ENCODE data around the gene SUMF1. TPM values are rescaled to one million over a fixed set of nuclear protein-coding genes. Genes with fewer than 3 reads are reported as not detected.

SUMF1 gene
- polyA plus RNA-seq, 4 donors: 36.3 to 50.9 (median 45.7) TPM

DNA sequence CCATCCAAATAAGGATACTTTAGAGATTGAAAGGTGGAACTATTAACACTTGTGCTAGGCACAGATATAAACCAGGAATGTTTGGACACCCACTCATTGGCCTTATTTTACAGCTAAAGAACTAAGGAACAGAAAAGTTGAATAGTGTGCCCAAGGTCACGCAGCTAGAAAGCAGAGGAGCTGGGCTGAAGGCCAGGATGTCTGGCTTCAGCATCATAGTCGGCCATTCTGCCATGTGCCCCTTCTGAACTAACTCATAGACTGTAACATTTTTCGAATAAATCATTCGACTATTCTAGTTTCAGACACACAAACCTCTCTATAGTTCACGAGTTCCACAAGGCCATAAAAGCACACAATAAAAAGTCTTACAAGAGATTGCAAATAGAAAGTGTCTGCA lies 71.1 kb downstream of the SUMF1 start:
- no peak for DNase-seq (ENCODE audit: low read depth in 4 of 4, low spot score in 3 of 4)

GRCh38 chr3:4395448-4395847 lies 71.6 kb downstream of the SUMF1 start:
- DNase-seq (ENCODE audit: low read depth in 4 of 4, low spot score in 3 of 4): no peak

GRCh38 chr3:4394567-4394966 lies 72.5 kb downstream of the SUMF1 start:
- no peak for DNase-seq (ENCODE audit: low read depth in 4 of 4, low spot score in 3 of 4)

DNA sequence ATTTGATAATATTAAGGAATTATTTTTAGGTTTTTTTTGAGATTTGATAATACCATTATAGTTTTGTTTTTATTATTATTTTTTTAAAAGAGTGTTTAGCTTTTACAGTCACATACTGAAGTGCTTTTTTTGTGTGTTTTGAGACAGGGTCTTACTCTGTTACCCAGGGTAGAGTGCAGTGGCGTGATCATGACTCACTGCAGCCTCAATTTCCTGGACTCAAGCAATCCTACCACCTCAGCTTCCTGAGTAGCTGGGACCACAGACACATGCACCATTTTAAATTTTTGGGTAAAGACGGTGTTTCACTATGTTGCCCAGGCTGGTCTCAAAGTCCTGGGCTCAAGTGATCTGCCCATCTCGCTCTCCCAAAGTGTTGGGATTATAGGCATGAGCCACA lies 73.0 kb downstream of the SUMF1 start:
- DNase-seq (ENCODE audit: low read depth in 4 of 4, low spot score in 3 of 4): no peak

DNA sequence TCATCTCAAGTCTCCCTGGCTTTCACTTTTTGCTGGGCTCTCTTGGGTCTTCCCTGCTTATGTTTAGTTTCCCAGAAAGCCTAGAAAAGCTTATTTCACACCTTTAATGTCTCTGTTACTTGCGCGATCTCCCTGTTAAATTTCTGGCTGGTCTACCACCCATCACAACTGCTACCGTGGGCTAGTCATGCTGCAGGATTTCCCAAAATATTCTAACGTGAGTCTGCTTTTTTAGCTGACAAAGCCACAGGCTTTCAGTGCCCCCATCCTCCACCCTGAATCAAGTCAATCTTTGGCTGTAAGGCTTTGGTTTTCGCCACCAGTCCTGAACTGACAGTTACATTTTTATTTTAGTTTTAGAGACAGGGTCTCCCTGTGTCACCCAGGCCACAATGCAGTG lies 74.1 kb downstream of the SUMF1 start:
- no peak for DNase-seq (ENCODE audit: low read depth in 4 of 4, low spot score in 3 of 4)

- no peak for DNase-seq (ENCODE audit: low read depth in 4 of 4, low spot score in 3 of 4)
Measured at GRCh38 chr3:4387210-4388204, 79.6 kb downstream of the SUMF1 start.

- no peak for DNase-seq (ENCODE audit: low read depth in 4 of 4, low spot score in 3 of 4)
Measured at GRCh38 chr3:4385201-4385600, 81.9 kb downstream of the SUMF1 start.

DNA sequence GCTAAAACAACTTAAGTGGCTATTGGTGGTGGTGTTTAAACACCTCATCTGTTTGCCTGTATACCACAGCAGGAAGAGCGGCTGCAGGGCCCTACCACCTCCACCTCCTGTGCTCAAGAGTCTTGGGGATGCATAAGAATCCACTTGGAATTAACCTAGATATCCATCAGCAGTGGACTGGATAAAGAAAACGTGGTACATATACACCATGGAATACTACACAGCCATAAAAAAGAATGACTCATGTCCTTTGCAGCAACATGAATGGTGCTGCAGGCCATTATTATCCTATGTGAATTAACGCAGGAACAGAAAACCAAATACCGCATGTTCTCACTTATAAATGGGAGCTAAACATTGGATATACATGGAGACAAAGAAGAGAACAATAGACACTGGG lies 87.1 kb downstream of the SUMF1 start:
- DNase-seq (ENCODE audit: low read depth in 4 of 4, low spot score in 3 of 4): no peak

- no peak for DNase-seq (ENCODE audit: low read depth in 4 of 4, low spot score in 3 of 4)
Measured at GRCh38 chr3:4376499-4376898, 90.6 kb downstream of the SUMF1 start.

GRCh38 chr3:4375911-4376310 lies 91.2 kb downstream of the SUMF1 start:
- DNase-seq (ENCODE audit: low read depth in 4 of 4, low spot score in 3 of 4): no peak

DNA sequence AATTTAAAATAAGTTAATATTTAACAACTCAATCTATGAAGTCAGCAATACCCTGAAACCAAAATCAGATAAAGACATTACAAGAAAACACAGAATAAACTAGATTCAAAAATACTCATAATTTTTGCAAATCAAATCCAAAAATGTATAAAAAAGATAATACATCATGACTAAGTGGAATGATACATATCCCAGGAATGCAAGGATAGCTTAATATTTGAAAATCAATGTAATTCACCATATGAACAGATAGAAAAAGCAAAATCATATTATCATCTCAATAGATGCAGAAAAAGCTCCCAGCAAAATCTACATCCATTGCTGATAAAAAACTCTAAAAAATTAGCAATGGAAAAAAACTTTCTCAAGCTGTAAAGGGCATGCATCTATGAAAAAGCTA lies 93.4 kb downstream of the SUMF1 start:
- no peak for DNase-seq (ENCODE audit: low read depth in 4 of 4, low spot score in 3 of 4)

GRCh38 chr3:4362523-4362922 lies 104.5 kb downstream of the SUMF1 start:
- DNase-seq (ENCODE audit: low read depth in 4 of 4, low spot score in 3 of 4): no peak

- no peak for DNase-seq (ENCODE audit: low read depth in 4 of 4, low spot score in 3 of 4)
Measured at GRCh38 chr3:4360817-4361216, 106.3 kb downstream of the SUMF1 start.

DNA sequence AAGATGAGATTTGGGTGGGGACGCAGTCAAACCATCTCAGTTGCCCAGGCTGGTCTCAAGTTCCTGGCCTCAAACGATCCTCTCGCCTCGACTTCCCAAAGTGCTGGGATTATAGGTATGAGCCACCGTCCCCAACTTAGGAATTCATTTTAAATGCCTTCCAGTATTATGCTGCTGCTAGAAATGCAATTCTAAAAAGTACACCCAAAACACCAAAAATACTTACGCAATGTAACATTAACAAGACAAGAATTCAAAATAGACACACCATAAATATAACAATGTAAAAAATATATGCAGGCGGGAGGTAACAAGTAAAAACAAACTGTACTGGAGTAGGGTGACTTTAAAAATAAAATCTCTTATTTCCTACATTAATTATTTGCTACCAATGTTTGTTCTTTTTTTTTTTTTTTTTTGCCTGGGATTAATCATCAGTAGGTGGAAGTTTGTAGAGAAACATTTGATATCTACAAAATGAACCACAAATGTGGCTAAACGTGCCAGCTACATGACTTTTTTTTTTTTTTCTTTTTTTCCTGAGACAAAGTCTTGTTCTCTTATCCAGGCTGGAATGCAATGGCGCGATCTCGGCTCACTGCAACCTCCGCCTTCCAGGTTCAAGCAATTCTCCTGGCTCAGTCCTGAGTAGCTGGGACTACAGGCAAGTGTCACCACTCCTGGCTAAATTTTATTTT lies 107.1 kb downstream of the SUMF1 start:
- no peak for DNase-seq (ENCODE audit: low read depth in 4 of 4, low spot score in 3 of 4)

DNA sequence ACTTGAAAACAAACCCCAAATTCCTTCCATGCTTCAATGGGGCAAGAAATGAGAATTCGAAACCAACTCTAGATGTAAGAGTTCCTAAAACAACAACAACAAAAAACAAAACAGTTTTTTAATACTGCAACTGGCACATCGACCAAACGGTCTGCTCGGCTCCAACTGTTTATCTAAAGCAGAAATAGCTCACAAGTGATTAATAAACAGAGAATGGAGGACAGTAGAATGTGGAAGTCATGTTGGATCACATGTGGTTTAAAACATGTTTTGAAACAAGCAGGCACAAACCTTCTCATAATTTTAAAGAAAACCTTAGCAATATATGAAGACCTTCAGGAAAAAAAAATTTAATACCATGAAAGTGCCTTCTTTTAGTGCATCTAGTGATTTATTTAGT lies 108.8 kb downstream of the SUMF1 start:
- DNase-seq (ENCODE audit: low read depth in 4 of 4, low spot score in 3 of 4): no peak

DNA sequence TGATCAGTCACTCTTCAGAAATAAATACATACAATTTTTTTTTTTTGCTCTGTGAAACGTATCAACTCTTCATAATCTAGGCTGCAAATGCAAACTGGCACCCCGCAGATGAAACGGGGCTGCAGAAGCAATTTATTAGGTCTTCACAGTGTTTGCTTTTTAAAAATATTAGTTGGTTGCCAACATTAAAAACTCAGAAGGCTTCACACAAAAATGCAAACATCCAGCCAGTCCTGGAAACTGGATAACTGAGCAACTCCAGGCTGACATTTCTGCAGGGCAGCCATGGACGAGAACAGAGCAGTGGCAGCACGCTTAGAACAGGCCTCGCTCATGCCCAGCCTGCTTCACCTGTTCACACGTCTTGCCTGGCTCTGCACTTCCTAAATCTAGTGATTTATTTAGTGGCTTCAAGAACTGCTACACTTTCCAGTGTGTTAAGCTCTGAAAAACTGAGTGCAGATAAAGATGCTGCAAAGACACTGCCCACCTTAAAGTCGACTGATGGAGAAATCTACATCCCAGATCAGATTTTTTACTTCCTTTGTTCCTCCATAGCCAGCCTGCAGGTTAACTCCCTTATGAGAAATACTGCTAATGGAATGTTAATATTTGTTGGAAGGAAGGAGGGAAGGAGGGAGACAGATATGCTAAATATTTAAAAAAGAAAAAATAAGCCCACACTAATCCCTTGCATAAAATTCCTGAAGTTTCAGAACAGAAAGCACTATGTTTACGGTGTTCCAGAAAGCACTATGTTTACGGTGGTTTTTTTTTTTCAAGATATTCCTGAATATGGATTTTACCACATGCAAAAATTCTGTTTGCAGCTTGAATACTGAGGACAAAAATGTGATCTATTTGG lies 110.3 kb downstream of the SUMF1 start:
- no peak for DNase-seq (ENCODE audit: low read depth in 4 of 4, low spot score in 3 of 4)

DNA sequence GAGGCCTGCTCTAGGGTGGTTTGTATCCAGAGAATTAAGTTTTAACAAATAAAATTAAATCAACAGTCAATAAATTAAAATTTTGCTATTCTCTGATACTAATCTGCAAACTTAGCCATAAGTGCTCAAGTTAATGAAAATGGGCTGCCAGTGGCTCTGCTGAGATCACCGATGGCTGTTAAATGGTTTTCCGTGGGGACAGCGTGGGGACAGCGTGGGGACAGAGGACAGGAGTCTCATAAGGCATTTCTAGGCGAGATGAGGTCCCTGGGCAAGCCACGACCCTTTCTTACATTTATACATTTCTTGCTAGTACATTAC lies 110.9 kb downstream of the SUMF1 start:
- no peak for DNase-seq (ENCODE audit: low read depth in 4 of 4, low spot score in 3 of 4)

- peak in 3 of 4 donors; percentile 57 to 80 (median 74) for DNase-seq (ENCODE audit: low read depth in 4 of 4, low spot score in 3 of 4)
Measured at GRCh38 chr3:4355401-4356219, 111.5 kb downstream of the SUMF1 start.

DNA sequence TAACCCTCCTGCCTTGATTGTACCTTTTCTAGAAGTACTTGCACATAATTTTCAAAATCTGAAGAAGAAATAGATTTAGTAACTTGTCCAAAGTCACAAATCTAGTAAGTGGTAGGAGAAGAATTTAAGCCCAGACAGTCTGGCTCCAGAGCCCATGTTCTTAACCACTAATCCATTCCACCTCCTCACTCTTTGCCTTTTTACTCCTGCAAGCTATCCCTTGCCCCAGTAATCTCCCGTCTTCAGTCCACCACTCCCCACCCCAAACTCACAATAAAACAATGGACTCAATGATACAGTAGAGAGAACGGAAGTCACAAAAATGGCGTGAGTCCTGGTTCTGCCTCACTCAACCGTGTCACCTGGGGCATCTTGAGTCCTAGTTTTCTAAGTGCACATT lies 115.2 kb downstream of the SUMF1 start:
- DNase-seq (ENCODE audit: low read depth in 4 of 4, low spot score in 3 of 4): no peak

DNA sequence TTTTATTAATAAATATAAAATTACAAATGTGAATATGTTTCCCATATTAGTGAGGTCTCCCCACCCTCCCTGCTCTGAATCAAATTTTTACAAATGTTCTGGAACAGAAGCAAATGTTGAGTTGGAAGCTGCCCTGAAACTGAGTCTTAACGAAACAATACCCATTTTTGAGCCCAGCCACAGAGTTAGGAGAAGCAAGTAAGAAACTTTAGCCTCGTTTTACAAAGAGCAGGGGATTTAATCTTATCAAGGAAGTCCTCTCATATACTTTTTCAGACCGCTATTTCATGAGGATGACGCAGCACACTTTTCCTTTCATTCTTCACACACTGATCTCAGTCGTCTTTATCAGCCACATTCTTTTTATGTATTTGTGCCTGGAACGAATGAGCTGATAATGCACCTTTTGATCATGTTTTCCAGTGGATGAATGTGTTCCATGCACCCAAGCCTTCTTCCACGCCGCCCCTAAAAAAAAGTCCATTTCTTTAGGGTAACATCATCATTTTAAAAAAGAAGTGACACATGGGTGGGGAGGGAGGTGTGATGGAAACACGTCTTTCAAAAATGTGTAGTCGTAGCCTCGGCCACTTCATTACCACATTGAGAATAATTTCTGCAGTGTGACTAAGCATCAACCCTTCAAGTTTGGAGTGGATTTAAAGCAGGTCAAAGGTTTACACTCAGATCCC lies 115.8 kb downstream of the SUMF1 start:
- DNase-seq (ENCODE audit: low read depth in 4 of 4, low spot score in 3 of 4): no peak

Data from left renal pelvis (tissue), 4 donors.